ENCODE data around the gene CPT1A.
A peak's percentile ranks its signal among the peaks of the same experiment; 100 is the strongest.

Gene CPT1A

GRCh38 chr11:68831124-68831523, 10.6 kb downstream of the CPT1A start:
- H3K9ac ChIP-seq (ENCODE audit: low read depth in 1 of 2, low read length in 2 of 2), result peak overlapping the region in 1 of 2 donors; percentile 42
- H3K27me3 ChIP-seq (ENCODE audit: control insufficient read depth in 1 of 2, insufficient read depth in 2 of 2, low read length in 2 of 2), result no peaks in the 10 kb centered on the region
- H3K36me3 ChIP-seq (ENCODE audit: control insufficient read depth in 1 of 2, insufficient read depth in 2 of 2, low read length in 2 of 2), result peaks cover 7 to 11% of the 10 kb centered on the region in 2 donors
- H3K4me3 ChIP-seq (ENCODE audit: low read depth in 1 of 2, low read length in 2 of 2), result no peak overlapping the region
- no peaks in the 10 kb centered on the region for H3K9me3 ChIP-seq (ENCODE audit: control insufficient read depth in 1 of 2, low read length in 2 of 2)
- H3K4me1 ChIP-seq (ENCODE audit: control insufficient read depth in 1 of 2, insufficient read depth in 2 of 2, low read length in 2 of 2), result peaks cover 82 to 85% of the 10 kb centered on the region in 2 donors
- H3K27ac ChIP-seq (ENCODE audit: low read depth, low read length), result peak overlapping the region; percentile 47

GRCh38 chr11:68829581-68829980, 12.1 kb downstream of the CPT1A start:
- H3K27me3 ChIP-seq (ENCODE audit: control insufficient read depth in 1 of 2, insufficient read depth in 2 of 2, low read length in 2 of 2), result no peaks in the 10 kb centered on the region
- no peak overlapping the region for H3K27ac ChIP-seq (ENCODE audit: low read depth, low read length)
- H3K9me3 ChIP-seq (ENCODE audit: control insufficient read depth in 1 of 2, low read length in 2 of 2), result no peaks in the 10 kb centered on the region
- peaks cover 7 to 11% of the 10 kb centered on the region in 2 donors for H3K36me3 ChIP-seq (ENCODE audit: control insufficient read depth in 1 of 2, insufficient read depth in 2 of 2, low read length in 2 of 2)
- peak overlapping the region in 1 of 2 donors; percentile 3 for H3K4me3 ChIP-seq (ENCODE audit: low read depth in 1 of 2, low read length in 2 of 2)
- H3K4me1 ChIP-seq (ENCODE audit: control insufficient read depth in 1 of 2, insufficient read depth in 2 of 2, low read length in 2 of 2), result peaks cover 81 to 85% of the 10 kb centered on the region in 2 donors
- H3K9ac ChIP-seq (ENCODE audit: low read depth in 1 of 2, low read length in 2 of 2), result peak overlapping the region in 1 of 2 donors; percentile 26

- H3K9ac ChIP-seq (ENCODE audit: low read depth in 1 of 2, low read length in 2 of 2), result peak overlapping the region in 1 of 2 donors; percentile 31
- H3K36me3 ChIP-seq (ENCODE audit: control insufficient read depth in 1 of 2, insufficient read depth in 2 of 2, low read length in 2 of 2), result peaks cover 7 to 11% of the 10 kb centered on the region in 2 donors
- no peaks in the 10 kb centered on the region for H3K27me3 ChIP-seq (ENCODE audit: control insufficient read depth in 1 of 2, insufficient read depth in 2 of 2, low read length in 2 of 2)
- H3K4me3 ChIP-seq (ENCODE audit: low read depth in 1 of 2, low read length in 2 of 2), result peak overlapping the region in 1 of 2 donors; percentile 3
- no peaks in the 10 kb centered on the region for H3K9me3 ChIP-seq (ENCODE audit: control insufficient read depth in 1 of 2, low read length in 2 of 2)
- H3K27ac ChIP-seq (ENCODE audit: low read depth, low read length), result peak overlapping the region; percentile 43
- H3K4me1 ChIP-seq (ENCODE audit: control insufficient read depth in 1 of 2, insufficient read depth in 2 of 2, low read length in 2 of 2), result peaks cover 80 to 84% of the 10 kb centered on the region in 2 donors
Measured at GRCh38 chr11:68828957-68829356, 12.8 kb downstream of the CPT1A start.

GRCh38 chr11:68828155-68828931, 13.4 kb downstream of the CPT1A start:
- Histone ChIP-seq H3K9me3 (ENCODE audit: control insufficient read depth in 1 of 2, low read length in 2 of 2) (no peaks in the 10 kb centered on the region), H3K36me3 (ENCODE audit: control insufficient read depth in 1 of 2, insufficient read depth in 2 of 2, low read length in 2 of 2) (peaks cover 7 to 11% of the 10 kb centered on the region in 2 donors), H3K27ac (ENCODE audit: low read depth, low read length) (peak overlapping the region; percentile 43), H3K4me1 (ENCODE audit: control insufficient read depth in 1 of 2, insufficient read depth in 2 of 2, low read length in 2 of 2) (peaks cover 74 to 78% of the 10 kb centered on the region in 2 donors), H3K4me3 (ENCODE audit: low read depth in 1 of 2, low read length in 2 of 2) (peak overlapping the region in 1 of 2 donors; percentile 3), H3K27me3 (ENCODE audit: control insufficient read depth in 1 of 2, insufficient read depth in 2 of 2, low read length in 2 of 2) (no peaks in the 10 kb centered on the region), H3K9ac (ENCODE audit: low read depth in 1 of 2, low read length in 2 of 2) (peak overlapping the region; percentile 9 to 31)

- Histone ChIP-seq H3K9ac (ENCODE audit: low read depth in 1 of 2, low read length in 2 of 2) (peak overlapping the region in 1 of 2 donors; percentile 9), H3K27ac (ENCODE audit: low read depth, low read length) (no peak overlapping the region)
Measured at GRCh38 chr11:68827733-68828132, 14.0 kb downstream of the CPT1A start.

GRCh38 chr11:68826726-68827125, 15.0 kb downstream of the CPT1A start:
- H3K9ac ChIP-seq (ENCODE audit: low read depth in 1 of 2, low read length in 2 of 2), result no peak overlapping the region
- H3K4me3 ChIP-seq (ENCODE audit: low read depth in 1 of 2, low read length in 2 of 2), result no peak overlapping the region
- H3K9me3 ChIP-seq (ENCODE audit: control insufficient read depth in 1 of 2, low read length in 2 of 2), result no peaks in the 10 kb centered on the region
- H3K4me1 ChIP-seq (ENCODE audit: control insufficient read depth in 1 of 2, insufficient read depth in 2 of 2, low read length in 2 of 2), result peaks cover 58 to 62% of the 10 kb centered on the region in 2 donors
- no peaks in the 10 kb centered on the region for H3K27me3 ChIP-seq (ENCODE audit: control insufficient read depth in 1 of 2, insufficient read depth in 2 of 2, low read length in 2 of 2)
- no peak overlapping the region for H3K27ac ChIP-seq (ENCODE audit: low read depth, low read length)
- H3K36me3 ChIP-seq (ENCODE audit: control insufficient read depth in 1 of 2, insufficient read depth in 2 of 2, low read length in 2 of 2), result peaks cover 3 to 11% of the 10 kb centered on the region in 2 donors

More at GRCh38 chr11:68827733-68828132, 14.0 kb downstream of the CPT1A start:
- Histone ChIP-seq H3K36me3 (ENCODE audit: control insufficient read depth in 1 of 2, insufficient read depth in 2 of 2, low read length in 2 of 2) (peaks cover 3 to 8% of the 10 kb centered on the region in 2 donors), H3K4me1 (ENCODE audit: control insufficient read depth in 1 of 2, insufficient read depth in 2 of 2, low read length in 2 of 2) (peaks cover 68 to 72% of the 10 kb centered on the region in 2 donors), H3K27me3 (ENCODE audit: control insufficient read depth in 1 of 2, insufficient read depth in 2 of 2, low read length in 2 of 2) (no peaks in the 10 kb centered on the region), H3K9me3 (ENCODE audit: control insufficient read depth in 1 of 2, low read length in 2 of 2) (no peaks in the 10 kb centered on the region), H3K4me3 (ENCODE audit: low read depth in 1 of 2, low read length in 2 of 2) (no peak overlapping the region)

- Histone ChIP-seq H3K9me3 (ENCODE audit: control insufficient read depth in 1 of 2, low read length in 2 of 2) (no peaks in the 10 kb centered on the region), H3K27me3 (ENCODE audit: control insufficient read depth in 1 of 2, insufficient read depth in 2 of 2, low read length in 2 of 2) (no peaks in the 10 kb centered on the region), H3K27ac (ENCODE audit: low read depth, low read length) (peak overlapping the region; percentile 2), H3K36me3 (ENCODE audit: control insufficient read depth in 1 of 2, insufficient read depth in 2 of 2, low read length in 2 of 2) (peaks cover 3 to 12% of the 10 kb centered on the region in 2 donors), H3K4me3 (ENCODE audit: low read depth in 1 of 2, low read length in 2 of 2) (peak overlapping the region in 1 of 2 donors; percentile 2), H3K4me1 (ENCODE audit: control insufficient read depth in 1 of 2, insufficient read depth in 2 of 2, low read length in 2 of 2) (peaks cover 50% of the 10 kb centered on the region in 2 donors), H3K9ac (ENCODE audit: low read depth in 1 of 2, low read length in 2 of 2) (peak overlapping the region in 1 of 2 donors; percentile 5)
Measured at GRCh38 chr11:68825571-68825970, 16.1 kb downstream of the CPT1A start.

- H3K9me3 ChIP-seq (ENCODE audit: control insufficient read depth in 1 of 2, low read length in 2 of 2), result no peaks in the 10 kb centered on the region
- no peak overlapping the region for H3K9ac ChIP-seq (ENCODE audit: low read depth in 1 of 2, low read length in 2 of 2)
- H3K27ac ChIP-seq (ENCODE audit: low read depth, low read length), result no peak overlapping the region
- H3K4me3 ChIP-seq (ENCODE audit: low read depth in 1 of 2, low read length in 2 of 2), result no peak overlapping the region
- H3K4me1 ChIP-seq (ENCODE audit: control insufficient read depth in 1 of 2, insufficient read depth in 2 of 2, low read length in 2 of 2), result peaks cover 20% of the 10 kb centered on the region in 2 donors
- H3K27me3 ChIP-seq (ENCODE audit: control insufficient read depth in 1 of 2, insufficient read depth in 2 of 2, low read length in 2 of 2), result no peaks in the 10 kb centered on the region
- peaks cover 6 to 11% of the 10 kb centered on the region in 2 donors for H3K36me3 ChIP-seq (ENCODE audit: control insufficient read depth in 1 of 2, insufficient read depth in 2 of 2, low read length in 2 of 2)
Measured at GRCh38 chr11:68822546-68822945, 19.2 kb downstream of the CPT1A start.

- Histone ChIP-seq H3K4me1 (ENCODE audit: control insufficient read depth in 1 of 2, insufficient read depth in 2 of 2, low read length in 2 of 2) (peaks cover 12 to 15% of the 10 kb centered on the region in 2 donors), H3K9me3 (ENCODE audit: control insufficient read depth in 1 of 2, low read length in 2 of 2) (no peaks in the 10 kb centered on the region), H3K9ac (ENCODE audit: low read depth in 1 of 2, low read length in 2 of 2) (no peak overlapping the region), H3K27ac (ENCODE audit: low read depth, low read length) (no peak overlapping the region), H3K36me3 (ENCODE audit: control insufficient read depth in 1 of 2, insufficient read depth in 2 of 2, low read length in 2 of 2) (peaks cover 6 to 16% of the 10 kb centered on the region in 2 donors), H3K27me3 (ENCODE audit: control insufficient read depth in 1 of 2, insufficient read depth in 2 of 2, low read length in 2 of 2) (no peaks in the 10 kb centered on the region), H3K4me3 (ENCODE audit: low read depth in 1 of 2, low read length in 2 of 2) (no peak overlapping the region)
Measured at GRCh38 chr11:68821670-68822069, 20.0 kb downstream of the CPT1A start.

GRCh38 chr11:68819362-68819761, 22.4 kb downstream of the CPT1A start:
- peaks cover 0 to 2% of the 10 kb centered on the region in 2 donors for H3K4me1 ChIP-seq (ENCODE audit: control insufficient read depth in 1 of 2, insufficient read depth in 2 of 2, low read length in 2 of 2)
- no peaks in the 10 kb centered on the region for H3K9me3 ChIP-seq (ENCODE audit: control insufficient read depth in 1 of 2, low read length in 2 of 2)
- no peak overlapping the region for H3K9ac ChIP-seq (ENCODE audit: low read depth in 1 of 2, low read length in 2 of 2)
- no peak overlapping the region for H3K27ac ChIP-seq (ENCODE audit: low read depth, low read length)
- peaks cover 9 to 36% of the 10 kb centered on the region in 2 donors for H3K36me3 ChIP-seq (ENCODE audit: control insufficient read depth in 1 of 2, insufficient read depth in 2 of 2, low read length in 2 of 2)
- H3K27me3 ChIP-seq (ENCODE audit: control insufficient read depth in 1 of 2, insufficient read depth in 2 of 2, low read length in 2 of 2), result no peaks in the 10 kb centered on the region
- H3K4me3 ChIP-seq (ENCODE audit: low read depth in 1 of 2, low read length in 2 of 2), result no peak overlapping the region

Data from duodenal mucosa (tissue), 2 donors.